Superior temporal gyrus (tissue), 1 donor: Measurements from ENCODE around the gene CCDC97.

Experiments used
- DNase-seq: peaks from one replicate; pipeline ENCODE4 v3.0.0-alpha.2; 2016; ENCODE audit errors: extremely low spot score

Gene CCDC97

DNA sequence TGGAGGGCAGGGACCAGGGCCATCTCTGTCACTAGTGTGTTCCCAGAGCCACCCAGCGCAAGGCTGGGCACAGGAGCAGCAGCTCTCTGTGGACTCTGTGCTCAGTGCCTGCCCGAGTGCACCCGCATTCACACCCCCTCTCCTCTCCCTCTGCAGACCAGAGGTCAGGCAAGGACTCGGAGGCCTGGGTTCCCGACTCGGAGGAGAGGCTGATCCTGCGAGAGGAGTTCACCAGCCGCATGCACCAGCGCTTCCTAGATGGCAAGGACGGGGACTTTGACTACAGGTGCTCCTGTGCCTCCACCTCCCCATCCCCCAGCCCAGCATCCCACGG is 10.2 kb downstream of the CCDC97 start:
- DNase-seq = no peak

DNA sequence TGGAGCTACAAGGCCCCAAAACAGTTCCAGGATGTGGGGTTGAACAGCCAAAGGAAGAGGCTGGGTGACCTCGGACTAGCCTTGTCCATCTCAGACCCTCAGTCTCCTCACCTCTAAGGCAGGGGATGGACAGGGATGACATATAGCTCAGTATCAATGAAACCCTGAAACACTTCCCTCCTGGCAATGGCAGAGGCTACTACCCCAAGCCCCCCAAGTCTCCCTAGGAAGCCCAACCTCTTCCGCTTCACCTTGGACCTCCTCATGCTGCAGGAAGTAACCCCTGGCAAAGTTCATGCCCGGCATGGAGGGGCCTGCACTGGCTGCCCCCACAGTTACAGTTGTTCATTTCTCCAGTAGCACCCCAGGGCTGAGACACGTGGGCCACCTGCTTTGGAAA is 10.6 kb downstream of the CCDC97 start:
- no peak for DNase-seq

- no peak for DNase-seq
Measured at GRCh38 chr19:41321204-41321599, 11.2 kb downstream of the CCDC97 start.

DNA sequence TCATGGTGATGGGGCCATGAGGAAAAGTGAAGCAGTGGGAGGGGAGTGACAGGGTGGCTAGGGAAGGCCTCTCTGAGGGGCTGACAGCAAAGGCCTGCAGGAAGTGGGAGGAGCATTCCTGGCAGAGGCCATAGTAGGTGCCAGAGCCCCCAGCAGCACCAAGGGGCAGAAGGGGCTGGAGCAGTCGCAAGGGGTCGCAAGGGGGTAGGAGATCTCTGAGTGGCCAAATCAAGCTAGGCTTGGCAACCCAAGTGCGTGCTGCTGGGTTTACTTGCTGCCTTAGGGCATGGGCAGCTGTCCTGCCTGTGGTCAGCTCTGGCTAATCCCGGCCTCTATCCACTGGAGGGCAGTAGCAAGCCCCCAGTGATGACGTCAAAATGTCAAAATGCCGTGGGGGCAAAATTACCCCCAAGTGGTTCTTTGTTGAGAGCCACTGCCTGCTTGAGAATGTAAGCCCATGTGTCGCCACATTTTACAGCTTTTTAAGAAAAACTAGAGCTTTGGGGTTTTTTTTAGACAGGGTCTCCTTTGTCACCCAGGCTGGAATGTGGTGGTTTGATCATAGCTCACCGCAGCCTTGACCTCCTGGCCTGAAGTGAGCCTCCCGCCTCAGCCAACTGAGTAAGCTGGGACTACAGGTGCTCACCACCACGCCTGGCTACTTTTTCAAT is 11.8 kb downstream of the CCDC97 start:
- no peak for DNase-seq

GRCh38 chr19:41322451-41322850 is 12.5 kb downstream of the CCDC97 start:
- no peak for DNase-seq

DNA sequence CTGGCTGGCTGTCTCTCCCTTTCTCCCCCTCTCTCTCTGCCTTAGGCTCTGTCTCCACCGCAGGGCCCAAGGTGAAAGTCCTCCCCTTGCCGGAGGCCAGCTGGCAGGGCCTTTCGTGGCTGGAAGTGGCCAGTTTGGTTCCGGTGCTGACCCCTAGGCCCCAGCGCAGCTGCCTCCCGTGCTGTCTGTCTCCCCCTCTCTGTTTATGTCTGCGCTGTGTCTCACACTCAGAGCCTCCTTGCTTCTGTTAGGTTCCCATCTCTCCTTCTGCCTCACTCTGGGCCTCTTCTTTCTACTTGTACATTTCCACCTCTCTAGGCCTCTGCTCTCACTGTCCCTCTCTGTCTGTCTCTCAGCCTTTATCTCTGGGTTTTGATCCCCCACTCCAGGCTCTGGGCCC is 13.1 kb downstream of the CCDC97 start:
- DNase-seq = no peak

GRCh38 chr19:41323430-41324125 is 13.6 kb downstream of the CCDC97 start:
- no peak for DNase-seq

DNA sequence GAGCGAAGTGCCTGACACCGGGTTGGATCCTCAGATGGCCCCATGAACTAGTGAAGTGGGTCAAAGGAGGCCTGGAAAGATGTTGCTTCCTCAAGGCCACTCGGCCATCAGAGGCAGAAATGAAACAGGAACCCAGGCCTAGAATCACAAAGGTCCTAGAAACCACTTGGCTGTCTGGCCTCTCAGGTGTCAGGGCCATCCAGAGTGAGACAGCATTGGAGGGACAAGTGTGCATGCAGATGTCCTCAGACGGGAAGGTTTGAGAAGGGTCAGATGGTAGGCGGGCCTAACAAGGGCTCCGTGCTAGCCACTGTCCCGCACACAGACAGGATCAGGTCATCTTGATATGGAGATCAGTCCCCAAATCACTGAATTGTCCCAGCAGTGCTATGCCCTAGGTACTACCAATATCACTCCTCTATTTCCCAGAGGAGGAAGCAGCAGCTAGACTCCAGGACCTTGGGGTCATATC is 14.3 kb downstream of the CCDC97 start:
- no peak for DNase-seq

- DNase-seq = no peak
Measured at GRCh38 chr19:41324921-41325639, 15.1 kb downstream of the CCDC97 start.

- no peak for DNase-seq
Measured at GRCh38 chr19:41325640-41325946, 15.6 kb downstream of the CCDC97 start.

DNA sequence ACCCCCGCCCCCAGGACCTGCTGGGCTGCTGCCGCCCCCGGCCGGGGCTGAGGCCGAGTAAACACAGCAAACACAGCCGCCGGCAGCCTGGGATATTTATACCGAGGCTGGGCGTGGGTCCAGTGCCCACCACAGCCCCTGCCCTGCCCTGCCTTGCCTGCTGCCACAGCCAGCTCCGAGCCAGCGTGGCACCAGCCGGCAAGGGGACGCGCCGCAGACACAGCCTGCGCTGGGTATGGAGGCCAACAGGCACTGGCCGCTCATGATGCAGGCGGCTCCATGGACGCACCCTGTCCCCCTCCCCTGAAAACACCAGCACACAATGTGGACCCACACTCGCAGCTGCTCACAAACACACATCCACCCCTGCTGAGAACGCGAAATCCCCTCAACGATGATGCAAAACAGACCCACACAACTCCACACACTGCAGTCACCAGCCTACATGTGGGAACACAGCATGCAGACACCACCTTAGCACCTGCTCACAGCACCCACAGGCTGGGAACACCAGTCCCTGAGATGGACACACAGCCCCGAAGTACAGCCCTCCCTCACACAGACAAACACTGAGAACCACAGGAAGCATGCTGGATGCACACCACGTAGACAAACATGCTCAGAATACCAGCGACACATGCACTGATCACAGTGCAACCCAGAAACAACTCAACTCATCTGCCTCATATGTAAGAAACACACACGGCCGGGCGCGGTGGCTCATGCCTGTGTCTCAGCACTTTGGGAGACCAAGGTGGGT is 16.2 kb downstream of the CCDC97 start:
- DNase-seq = peak; percentile 38

- DNase-seq = peak; percentile 23
Measured at GRCh38 chr19:41327076-41327575, 17.2 kb downstream of the CCDC97 start.

- no peak for DNase-seq
Measured at GRCh38 chr19:41327576-41328156, 17.7 kb downstream of the CCDC97 start.

GRCh38 chr19:41328157-41328841 is 18.3 kb downstream of the CCDC97 start:
- no peak for DNase-seq

- DNase-seq = no peak
Measured at GRCh38 chr19:41328842-41329225, 18.9 kb downstream of the CCDC97 start.

- DNase-seq = no peak
Measured at GRCh38 chr19:41330481-41330880, 20.5 kb downstream of the CCDC97 start.

- DNase-seq = no peak
Measured at GRCh38 chr19:41330946-41331678, 21.1 kb downstream of the CCDC97 start.

- no peak for DNase-seq
Measured at GRCh38 chr19:41332000-41332399, 22.0 kb downstream of the CCDC97 start.

DNA sequence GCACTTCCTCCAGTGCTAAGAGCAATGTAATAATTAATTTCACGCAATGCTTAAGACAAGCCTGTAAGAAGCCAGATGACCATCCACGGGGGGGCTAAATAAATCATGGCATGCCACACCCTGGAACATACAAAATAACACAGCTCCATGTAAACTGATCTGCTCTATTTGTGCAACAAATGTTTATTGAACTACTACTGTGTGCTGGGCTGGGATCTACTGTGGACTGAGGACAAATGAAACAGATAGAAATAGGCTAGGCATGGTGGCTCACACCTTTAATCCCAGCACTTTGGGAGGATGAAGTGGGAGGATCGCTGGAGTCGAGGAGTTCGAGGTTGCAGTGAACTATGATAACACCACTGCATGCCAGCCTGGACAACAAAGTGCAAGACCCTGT is 22.5 kb downstream of the CCDC97 start:
- no peak for DNase-seq

- no peak for DNase-seq
Measured at GRCh38 chr19:41334793-41335192, 24.8 kb downstream of the CCDC97 start.

DNA sequence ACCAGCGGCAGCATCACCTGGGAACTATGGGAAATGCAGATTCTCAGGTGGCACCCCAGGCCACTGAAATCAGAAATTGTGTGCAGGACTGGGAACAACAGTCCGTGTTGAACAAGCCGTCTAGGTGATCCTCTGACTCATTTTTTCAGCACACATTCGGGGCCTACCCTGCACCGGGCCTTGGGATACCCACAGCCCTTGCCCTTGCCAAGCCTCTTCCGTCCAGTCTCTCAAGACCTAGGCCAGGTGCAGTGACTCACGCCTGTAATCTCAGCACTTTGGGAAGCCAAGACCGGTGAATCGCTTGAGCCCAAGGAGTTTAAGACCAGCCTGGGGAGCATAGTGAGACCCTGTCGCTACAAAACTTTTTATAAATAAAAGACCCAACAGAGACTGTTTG is 25.5 kb downstream of the CCDC97 start:
- DNase-seq = no peak
